Skeletal muscle tissue (tissue), 5 donors: ENCODE data around the gene WNT3A. TPM values are rescaled to one million over a fixed set of nuclear protein-coding genes. Genes with fewer than 3 reads are reported as not detected.

Source experiments
- H3K27ac ChIP-seq: one replicate; pipeline ENCODE4 v1.7.0; 2013; ENCODE audit warnings: mild to moderate bottlenecking, low read depth, low read length, inconsistent platforms
- H3K27me3 ChIP-seq, 3 donors: one replicate each; pipeline ENCODE4 v1.7.0; 2013; ENCODE audit warnings: low read length in 3 of 3; ENCODE audit not compliant: control insufficient read depth in 3 of 3, insufficient read depth in 3 of 3
- H3K36me3 ChIP-seq, 3 donors: one replicate each; pipeline ENCODE4 v1.7.0; 2013; ENCODE audit warnings: low read length in 3 of 3; ENCODE audit not compliant: control insufficient read depth in 3 of 3, insufficient read depth in 3 of 3
- H3K4me1 ChIP-seq, 3 donors: one replicate each; pipeline ENCODE4 v1.7.0; 2013; ENCODE audit warnings: low read length in 3 of 3, mild to moderate bottlenecking in 3 of 3; ENCODE audit not compliant: control insufficient read depth in 3 of 3, insufficient read depth in 3 of 3
- H3K4me3 ChIP-seq, 3 donors: one replicate each; pipeline ENCODE4 v1.7.0; 2013; ENCODE audit warnings: low read length in 3 of 3
- H3K9ac ChIP-seq, 3 donors: one replicate each; pipeline ENCODE4 v1.7.0; 2013; ENCODE audit warnings: low read length in 3 of 3, mild to moderate bottlenecking in 3 of 3, moderate library complexity in 2 of 3, low read depth in 1 of 3
- H3K9me3 ChIP-seq, 3 donors: one replicate each; pipeline ENCODE4 v1.7.0; 2013; ENCODE audit warnings: low read length in 3 of 3; ENCODE audit not compliant: control insufficient read depth in 3 of 3
- small RNA-seq: library from RNA; depleted of rRNA; stranded (forward); fragments of <200 nt; gene quantifications from one replicate; pipeline ENCODE3, GENCODE V24; 2014
- total RNA-seq: library from RNA; depleted of rRNA; stranded (reverse); fragments of >200 nt; gene quantifications from one replicate; pipeline ENCODE4 v1.2.3, GENCODE V29; 2014
- donor health status: Osteomylitis.

WNT3A gene
- total RNA-seq, 1 donor from 2014 or later: not detected

DNA sequence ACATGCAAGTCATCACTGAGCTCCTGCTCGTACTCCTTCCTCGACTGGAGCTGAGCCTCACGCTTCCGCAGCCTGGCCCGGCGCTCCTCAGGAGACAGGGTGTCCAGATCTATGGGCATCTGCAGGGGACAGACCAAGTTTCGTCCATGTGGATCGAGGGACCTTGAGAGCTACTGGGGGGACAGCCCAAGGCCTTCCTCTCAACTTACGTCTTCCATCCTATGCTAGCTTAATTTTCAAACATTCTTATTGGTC is 99.9 kb downstream of the WNT3A start:
- Histone ChIP-seq H3K27ac (no peak overlapping the region), H3K9ac (no peak overlapping the region), H3K27me3 (no peaks in the 10 kb centered on the region), H3K4me1 (peaks cover 36 to 50% (median 45%) of the 10 kb centered on the region in 3 donors), H3K9me3 (no peaks in the 10 kb centered on the region), H3K36me3 (peaks cover 16 to 22% (median 21%) of the 10 kb centered on the region in 3 donors), H3K4me3 (no peak overlapping the region)

DNA sequence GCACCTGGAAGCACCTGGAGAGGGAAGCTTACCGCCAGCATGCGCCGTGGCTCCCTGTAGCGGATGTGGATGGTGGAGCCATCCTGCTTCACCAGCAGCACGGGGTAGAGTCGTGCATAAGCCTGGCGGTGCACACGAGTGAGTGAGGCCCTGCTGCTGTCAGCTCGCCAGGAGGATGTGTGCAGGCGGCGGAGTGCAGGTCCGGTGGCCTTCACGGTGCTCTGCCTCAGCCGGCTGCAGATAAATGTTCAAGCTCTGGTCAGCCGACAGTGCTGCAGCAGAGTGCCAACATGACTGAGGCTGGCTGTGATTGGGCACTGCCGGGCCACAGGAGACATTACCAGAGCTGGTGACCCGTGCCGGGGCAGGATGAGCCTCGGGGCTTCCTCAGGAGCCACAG is 100.8 kb downstream of the WNT3A start:
- H3K9me3 ChIP-seq: no peaks in the 10 kb centered on the region
- H3K27ac ChIP-seq: no peak overlapping the region
- no peaks in the 10 kb centered on the region for H3K27me3 ChIP-seq
- H3K4me1 ChIP-seq: peaks cover 36 to 47% (median 41%) of the 10 kb centered on the region in 3 donors
- no peak overlapping the region for H3K9ac ChIP-seq
- no peak overlapping the region for H3K4me3 ChIP-seq
- peaks cover 16 to 22% (median 21%) of the 10 kb centered on the region in 3 donors for H3K36me3 ChIP-seq

DNA sequence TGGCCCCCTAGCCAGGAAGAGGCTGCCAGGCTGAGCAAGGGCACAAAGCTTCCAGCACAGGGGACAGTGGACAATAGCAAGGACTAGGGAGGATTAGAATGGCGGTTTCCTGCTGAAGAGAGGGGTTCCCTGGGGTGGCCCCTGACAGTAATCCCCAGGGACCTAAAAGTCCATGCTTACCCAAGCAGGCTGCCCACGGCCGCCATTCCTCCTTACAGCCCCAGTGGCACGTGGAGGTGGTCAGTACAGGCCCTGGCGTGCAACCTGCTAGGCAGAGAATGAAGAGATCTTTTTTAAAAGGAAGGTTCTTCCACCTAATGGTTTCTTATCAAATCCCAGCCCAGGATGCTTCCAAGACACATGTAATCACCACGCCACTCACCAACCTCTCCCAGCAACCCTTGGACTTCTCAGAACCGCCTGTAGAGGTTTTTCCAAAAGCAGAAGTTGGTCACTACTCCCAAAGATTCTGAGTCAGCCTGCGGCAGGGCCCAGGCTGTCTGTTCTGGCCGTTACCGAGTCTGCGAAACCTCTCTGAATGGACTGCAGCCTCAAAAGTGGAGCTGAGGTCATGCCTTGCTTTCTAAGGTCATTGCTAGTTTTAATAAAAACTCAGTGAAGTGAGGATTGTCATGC is 101.4 kb downstream of the WNT3A start:
- Histone ChIP-seq H3K9me3 (no peaks in the 10 kb centered on the region), H3K4me1 (peaks cover 36 to 45% (median 41%) of the 10 kb centered on the region in 3 donors), H3K36me3 (peaks cover 16 to 22% (median 21%) of the 10 kb centered on the region in 3 donors), H3K4me3 (peak overlapping the region; percentile 95 to 100 (median 98)), H3K27ac (peak overlapping the region; percentile 83), H3K9ac (peak overlapping the region; percentile 96 to 99 (median 97)), H3K27me3 (no peaks in the 10 kb centered on the region)

DNA sequence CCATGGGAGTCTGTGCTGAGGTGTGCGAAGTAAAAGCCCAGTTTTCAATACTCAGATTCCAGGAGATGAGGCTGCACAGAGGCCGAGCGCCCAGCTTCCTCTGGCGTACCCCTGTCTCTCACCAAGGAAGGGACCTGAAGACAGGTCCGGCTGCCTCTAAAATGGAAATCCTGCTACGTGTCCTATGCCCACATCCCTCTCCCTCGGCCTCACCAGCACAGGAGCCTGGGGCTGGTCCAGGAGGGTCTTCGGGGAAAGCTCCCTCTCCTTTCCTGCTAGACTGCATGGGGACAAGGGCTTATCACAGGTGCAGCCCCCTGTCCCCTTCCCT is 101.9 kb downstream of the WNT3A start:
- H3K9ac ChIP-seq: peak overlapping the region; percentile 96 to 99 (median 97)
- no peaks in the 10 kb centered on the region for H3K9me3 ChIP-seq

DNA sequence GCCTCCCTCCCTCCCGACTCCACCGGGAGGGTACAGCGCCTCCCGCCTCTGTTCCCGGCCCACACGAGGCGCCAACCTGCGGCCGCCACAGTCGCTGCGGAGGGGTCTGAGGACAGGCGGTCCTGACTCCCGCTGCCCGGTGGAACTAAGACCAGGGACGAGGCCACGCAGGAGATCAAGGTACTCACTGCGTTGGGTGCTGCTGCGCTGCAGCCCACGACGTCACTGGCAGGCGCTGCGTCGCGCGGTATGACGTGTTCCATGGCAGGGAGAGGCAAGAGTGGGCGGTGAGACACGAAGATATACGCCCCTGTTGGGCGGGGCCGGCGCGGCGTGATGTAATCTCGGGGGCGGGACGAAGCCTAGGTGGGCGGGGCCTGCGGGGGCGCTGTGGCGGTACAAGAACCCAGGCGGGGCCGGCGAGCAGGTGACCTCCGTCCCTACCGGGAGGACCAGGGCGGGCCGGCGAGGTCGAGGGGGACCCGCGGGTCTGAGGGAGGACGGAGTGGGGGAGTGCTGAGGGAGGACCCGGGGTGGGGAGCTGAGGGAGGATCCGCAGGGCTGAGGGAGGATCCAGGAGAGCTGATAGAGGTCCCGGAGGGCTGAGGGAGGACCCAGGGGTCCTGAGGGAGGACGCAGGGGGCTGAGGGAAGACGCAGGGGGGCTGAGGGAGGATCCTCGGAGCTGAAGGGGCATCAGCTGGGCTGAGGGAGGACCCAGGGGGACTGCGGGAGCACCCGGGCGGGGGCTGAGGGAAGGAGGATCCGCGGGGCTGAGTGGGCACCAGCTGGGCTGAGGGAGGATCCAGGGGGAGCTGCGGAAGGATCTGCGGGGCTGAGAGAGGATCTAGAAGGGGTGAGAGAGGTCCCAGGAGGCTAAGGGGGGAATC is 102.5 kb downstream of the WNT3A start, which contains the start of gene MRPL55:
Gene MRPL55 (minus strand): TSS at position 227 of the 889 bp plus-strand sequence. CDS start 1,039 bp downstream, outside the sequence.
- H3K9ac ChIP-seq: peak within 1 kb of the TSS; percentile 96 to 99 (median 97)
- H3K36me3 ChIP-seq: peaks cover 16 to 22% (median 21%) of the 10 kb centered on the region in 3 donors
- no peaks in the 10 kb centered on the region for H3K27me3 ChIP-seq

More for the DNA sequence above, 101.9 kb downstream of the WNT3A start:
- H3K4me1 ChIP-seq: peaks cover 31 to 41% (median 36%) of the 10 kb centered on the region in 3 donors
- peak overlapping the region; percentile 95 to 100 (median 98) for H3K4me3 ChIP-seq
- H3K27ac ChIP-seq: peak overlapping the region; percentile 83
- no peaks in the 10 kb centered on the region for H3K27me3 ChIP-seq
- peaks cover 16 to 22% (median 21%) of the 10 kb centered on the region in 3 donors for H3K36me3 ChIP-seq

DNA sequence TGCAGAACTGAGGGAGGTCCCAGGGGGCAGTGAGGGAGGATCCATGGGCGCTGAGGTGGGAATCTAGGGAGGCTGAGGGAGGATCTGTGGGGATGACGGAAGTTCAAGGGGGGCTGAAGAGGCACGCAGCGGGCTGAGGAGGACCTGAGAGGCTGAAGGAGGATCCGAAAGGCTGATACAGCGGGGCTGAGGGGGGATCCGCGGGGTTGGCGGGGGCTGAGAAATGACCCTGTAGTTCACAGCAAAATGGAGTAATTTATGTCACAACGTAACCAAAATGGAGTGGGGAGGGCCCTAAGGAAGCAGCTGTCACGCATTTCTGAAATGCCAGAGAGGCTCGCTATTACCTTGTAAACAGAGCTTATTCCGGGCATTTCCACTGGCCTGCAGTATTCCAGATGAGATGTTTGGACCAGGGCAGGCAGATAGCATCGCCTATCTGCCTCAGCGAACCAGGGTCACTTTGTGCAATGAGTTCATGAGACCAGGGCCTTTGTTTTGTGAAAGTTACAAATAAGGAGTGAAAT is 103.2 kb downstream of the WNT3A start:
- Histone ChIP-seq H3K9ac (peak overlapping the region; percentile 89 to 99 (median 97)), H3K36me3 (peaks cover 16 to 22% (median 21%) of the 10 kb centered on the region in 3 donors), H3K27me3 (no peaks in the 10 kb centered on the region), H3K4me3 (peak overlapping the region; percentile 86 to 100 (median 88)), H3K4me1 (peaks cover 21 to 28% (median 23%) of the 10 kb centered on the region in 3 donors), H3K9me3 (no peaks in the 10 kb centered on the region), H3K27ac (peak overlapping the region; percentile 83)

More for the DNA sequence above, 102.5 kb downstream of the WNT3A start, which contains the start of gene MRPL55:
- Histone ChIP-seq H3K4me1 (peaks cover 25 to 35% (median 30%) of the 10 kb centered on the region in 3 donors), H3K9me3 (no peaks in the 10 kb centered on the region), H3K4me3 (peak within 1 kb of the TSS; percentile 95 to 100 (median 98)), H3K27ac (peak within 1 kb of the TSS; percentile 83)

DNA sequence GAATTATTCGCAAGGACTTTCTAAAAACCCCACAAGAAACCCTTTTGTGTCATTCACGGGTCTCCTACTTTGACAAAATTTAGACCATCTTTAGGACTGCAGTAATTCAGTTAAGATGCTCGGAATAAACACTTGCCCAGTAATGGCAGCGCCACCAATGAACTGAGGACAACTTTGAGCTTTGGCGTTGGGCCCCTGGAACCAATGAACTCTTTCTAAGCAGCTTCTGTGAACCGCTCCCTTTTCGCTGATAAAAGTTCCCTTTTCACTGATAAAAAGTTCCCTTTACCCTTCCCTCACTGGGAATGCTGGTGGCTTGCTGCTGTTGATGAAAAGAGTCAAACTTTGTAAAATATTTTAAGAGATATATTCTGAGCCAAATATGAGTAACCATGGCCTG is 103.8 kb downstream of the WNT3A start:
- Histone ChIP-seq H3K4me3 (no peak overlapping the region), H3K27ac (no peak overlapping the region)

More for the DNA sequence above, 103.8 kb downstream of the WNT3A start:
- Histone ChIP-seq H3K36me3 (peaks cover 16 to 22% (median 20%) of the 10 kb centered on the region in 3 donors), H3K9ac (peak overlapping the region in 1 of 3 donors; percentile 3), H3K27me3 (no peaks in the 10 kb centered on the region), H3K4me1 (peaks cover 21 to 27% (median 23%) of the 10 kb centered on the region in 3 donors), H3K9me3 (no peaks in the 10 kb centered on the region)

Small RNA genes lying within 50 kb of the gene (small RNA-seq; reads per million reads assigned to genes)
- gene SEPT14P17: not detected

Other genes starting within 250 kb of the WNT3A start
- not detected for gene PRSS38, start 191.3 kb upstream of the WNT3A start, total RNA-seq
- 2.1 TPM for gene WNT9A, start 59.1 kb upstream of the WNT3A start, total RNA-seq
- 101 TPM for gene ARF1, start 75.7 kb downstream of the WNT3A start, total RNA-seq
- gene C1orf35, start 96.3 kb downstream of the WNT3A start, total RNA-seq: 4.7 TPM
- gene MRPL55, start 102.3 kb downstream of the WNT3A start, total RNA-seq: 38.1 TPM
- gene GUK1, start 133.3 kb downstream of the WNT3A start, total RNA-seq: 165 TPM
- 1.6 TPM for gene GJC2, start 142.9 kb downstream of the WNT3A start, total RNA-seq
- gene IBA57, start 158.8 kb downstream of the WNT3A start, total RNA-seq: 3.1 TPM
- 460 TPM for gene OBSCN, start 201.0 kb downstream of the WNT3A start, total RNA-seq